HG02610 (cell line): Measurements from ENCODE around the gene TMEM106A.
"Not testable (repeated sequence)": the region's sequence is repeated elsewhere in the genome, so short reads cannot be mapped to it uniquely, and the experiment has no call there.

ENCODE experiments used
- ATAC-seq: cut with Tn5 transposase; IDR thresholded peaks from one replicate; pipeline ENCODE4 v1.9.1; 2021; ENCODE audit warnings: mild to moderate bottlenecking, moderate library complexity; ENCODE audit not compliant: unreplicated experiment

TMEM106A gene

GRCh38 chr17:43215341-43215740 is 3.7 kb downstream of the TMEM106A start:
- no peak for ATAC-seq

- ATAC-seq: no peak
These were observed 4.7 kb downstream of the TMEM106A start for GRCh38 chr17:43216369-43216761.

GRCh38 chr17:43216762-43217613 is 5.3 kb downstream of the TMEM106A start:
- no peak for ATAC-seq

- ATAC-seq: no peak
These were observed 6.0 kb downstream of the TMEM106A start for GRCh38 chr17:43217614-43218087.

GRCh38 chr17:43219001-43219400 is 7.3 kb downstream of the TMEM106A start:
- ATAC-seq: no peak

- no peak for ATAC-seq
These were observed 8.2 kb downstream of the TMEM106A start for GRCh38 chr17:43219746-43220380.

- no peak for ATAC-seq
These were observed 8.9 kb downstream of the TMEM106A start for GRCh38 chr17:43220511-43221125.

GRCh38 chr17:43224146-43224705 is 12.6 kb downstream of the TMEM106A start:
- no peak for ATAC-seq

- no peak for ATAC-seq
These were observed 14.7 kb downstream of the TMEM106A start for GRCh38 chr17:43226393-43226792.

GRCh38 chr17:43228020-43228782 is 16.5 kb downstream of the TMEM106A start, which contains the start of gene CCDC200:
CCDC200 (minus strand) TSS chr17:43228623; CDS start chr17:43228554, 69 bp downstream.
- not testable (repeated sequence) for ATAC-seq

- not testable (repeated sequence) for ATAC-seq
These were observed 19.7 kb downstream of the TMEM106A start for GRCh38 chr17:43231205-43232020.

- ATAC-seq: not testable (repeated sequence)
These were observed 20.5 kb downstream of the TMEM106A start for GRCh38 chr17:43232021-43232699.

- ATAC-seq: not testable (repeated sequence)
These were observed 21.6 kb downstream of the TMEM106A start for GRCh38 chr17:43233263-43233662.

- not testable (repeated sequence) for ATAC-seq
These were observed 22.2 kb downstream of the TMEM106A start, which contains the start of gene RNU2-1 for GRCh38 chr17:43233877-43234276. RNU2-1 (minus strand) TSS chr17:43233977.

- ATAC-seq: not testable (repeated sequence)
These were observed 27.9 kb downstream of the TMEM106A start for GRCh38 chr17:43239597-43239996.

- not testable (repeated sequence) for ATAC-seq
These were observed 29.1 kb downstream of the TMEM106A start for GRCh38 chr17:43240596-43241352.

GRCh38 chr17:43246456-43246855 is 34.8 kb downstream of the TMEM106A start:
- ATAC-seq: not testable (repeated sequence)
